Spinal cord (tissue), 10 donors: ENCODE results near the gene GALNS. TPM values are rescaled to one million over a fixed set of nuclear protein-coding genes. Genes with fewer than 3 reads are reported as not detected.

Source experiments
- DNase-seq, 6 donors: peaks; one replicate each; pipeline versions ENCODE4 v3.0.0 to v3.0.0-alpha.2; 2013 to 2015; ENCODE audit warnings: low spot score in 6 of 6, low read depth in 4 of 6
- H3K27ac ChIP-seq: one replicate; pipeline ENCODE4 v1.5.1; 2013; ENCODE audit warnings: low read depth, low read length, control low read depth
- H3K27me3 ChIP-seq: one replicate; pipeline ENCODE4 v1.6.1; 2013; ENCODE audit warnings: low read length; ENCODE audit not compliant: control insufficient read depth, insufficient read depth
- H3K36me3 ChIP-seq: one replicate; pipeline ENCODE4 v1.6.1; 2013; ENCODE audit warnings: low read length; ENCODE audit not compliant: control insufficient read depth, insufficient read depth
- H3K4me1 ChIP-seq: one replicate; pipeline ENCODE4 v1.6.1; 2013; ENCODE audit warnings: low read length; ENCODE audit not compliant: control insufficient read depth, insufficient read depth
- H3K4me3 ChIP-seq: one replicate; pipeline ENCODE4 v1.5.1; 2013; ENCODE audit warnings: low read depth, low read length, control low read depth
- H3K9me3 ChIP-seq: one replicate; pipeline ENCODE4 v1.6.1; 2013; ENCODE audit warnings: low read length; ENCODE audit not compliant: control insufficient read depth, insufficient read depth
- WGBS: methylation state at CpG from one replicate; pipeline ENCODE4 v1.1.5; 2013; ENCODE audit warnings: missing lambda C conversion rate; ENCODE audit not compliant: insufficient coverage; 5-methylcytosine and 5-hydroxymethylcytosine counted together
- polyA plus RNA-seq, 2 donors: library from polyadenylated mRNA; unstranded; fragments of 120-200 nt; gene quantifications; one replicate each; pipeline ENCODE4 v1.2.1, GENCODE V29; 2013; ENCODE audit not compliant: insufficient read length in 2 of 2
- total RNA-seq, 2 donors: library from RNA; depleted of rRNA in 1 of 2; stranded (reverse); fragments of 120-200 nt in 1 of 2; fragments of >200 nt in 1 of 2; gene quantifications; one replicate each; pipeline versions ENCODE4 v1.2.3 to v1.2.4, GENCODE V29; 2013 to 2014
- donor health status: healthy.

The GALNS gene
- total and polyA plus RNA-seq, 4 donors, result 11.8 to 42.8 (median 24.4) TPM

GRCh38 chr16:88840600-88841215, 16.0 kb downstream of the GALNS start:
- DNase-seq, result no peak

GRCh38 chr16:88839745-88840599, 16.8 kb downstream of the GALNS start:
- Histone ChIP-seq H3K4me3 (no peak overlapping the region), H3K9me3 (no peaks in the 10 kb centered on the region), H3K36me3 (peaks cover 93% of the 10 kb centered on the region), H3K27me3 (no peaks in the 10 kb centered on the region), H3K27ac (no peak overlapping the region), H3K4me1 (no peaks in the 10 kb centered on the region)
- DNase-seq, result no peak
- 95% methylated on average over 19 of the region's 24 CpGs for WGBS

More at GRCh38 chr16:88840600-88841215, 16.0 kb downstream of the GALNS start:
- Histone ChIP-seq H3K36me3 (peaks cover 86% of the 10 kb centered on the region), H3K4me3 (no peak overlapping the region), H3K27ac (no peak overlapping the region), H3K4me1 (no peaks in the 10 kb centered on the region), H3K27me3 (no peaks in the 10 kb centered on the region), H3K9me3 (no peaks in the 10 kb centered on the region)
- 92% methylated on average over 30 of the region's 30 CpGs for WGBS

- Histone ChIP-seq H3K9me3 (no peaks in the 10 kb centered on the region), H3K36me3 (peaks cover 97% of the 10 kb centered on the region), H3K4me1 (no peaks in the 10 kb centered on the region), H3K4me3 (no peak overlapping the region), H3K27ac (no peak overlapping the region), H3K27me3 (no peaks in the 10 kb centered on the region)
- no peak for DNase-seq
- WGBS, result 89% methylated on average over 38 of the region's 39 CpGs
Measured at GRCh38 chr16:88839026-88839529, 17.7 kb downstream of the GALNS start.

GRCh38 chr16:88838566-88838965, 18.2 kb downstream of the GALNS start:
- Histone ChIP-seq H3K27me3 (no peaks in the 10 kb centered on the region), H3K27ac (no peak overlapping the region), H3K4me3 (no peak overlapping the region), H3K9me3 (no peaks in the 10 kb centered on the region), H3K4me1 (no peaks in the 10 kb centered on the region), H3K36me3 (peaks cover 97% of the 10 kb centered on the region)
- 95% methylated on average over 19 of the region's 19 CpGs for WGBS
- DNase-seq, result no peak

GRCh38 chr16:88837806-88838205, 18.9 kb downstream of the GALNS start:
- DNase-seq, result no peak
- 95% methylated on average over 19 of the region's 20 CpGs for WGBS
- H3K27me3 ChIP-seq, result no peaks in the 10 kb centered on the region
- no peaks in the 10 kb centered on the region for H3K4me1 ChIP-seq
- no peak overlapping the region for H3K27ac ChIP-seq
- peaks cover 96% of the 10 kb centered on the region for H3K36me3 ChIP-seq
- H3K4me3 ChIP-seq, result no peak overlapping the region
- no peaks in the 10 kb centered on the region for H3K9me3 ChIP-seq

- Histone ChIP-seq H3K27ac (no peak overlapping the region), H3K36me3 (peaks cover 92% of the 10 kb centered on the region), H3K4me1 (no peaks in the 10 kb centered on the region), H3K9me3 (no peaks in the 10 kb centered on the region), H3K4me3 (no peak overlapping the region), H3K27me3 (no peaks in the 10 kb centered on the region)
- DNase-seq, result no peak
- WGBS, result 92% methylated on average over 14 of the region's 17 CpGs
Measured at GRCh38 chr16:88836791-88837190, 20.0 kb downstream of the GALNS start.

- H3K4me1 ChIP-seq, result no peaks in the 10 kb centered on the region
- 91% methylated on average over 28 of the region's 33 CpGs for WGBS
- H3K27ac ChIP-seq, result no peak overlapping the region
- no peaks in the 10 kb centered on the region for H3K9me3 ChIP-seq
- no peak for DNase-seq
- no peaks in the 10 kb centered on the region for H3K27me3 ChIP-seq
- H3K4me3 ChIP-seq, result no peak overlapping the region
- peaks cover 88% of the 10 kb centered on the region for H3K36me3 ChIP-seq
Measured at GRCh38 chr16:88835818-88836217, 20.9 kb downstream of the GALNS start.

- no peaks in the 10 kb centered on the region for H3K4me1 ChIP-seq
- WGBS, result 82% methylated on average over 9 of the region's 11 CpGs
- peaks cover 88% of the 10 kb centered on the region for H3K36me3 ChIP-seq
- no peak overlapping the region for H3K4me3 ChIP-seq
- no peaks in the 10 kb centered on the region for H3K27me3 ChIP-seq
- H3K9me3 ChIP-seq, result no peaks in the 10 kb centered on the region
- H3K27ac ChIP-seq, result no peak overlapping the region
- no peak for DNase-seq
Measured at GRCh38 chr16:88835383-88835782, 21.4 kb downstream of the GALNS start.

GRCh38 chr16:88834670-88835069, 22.1 kb downstream of the GALNS start:
- peaks cover 2% of the 10 kb centered on the region for H3K4me1 ChIP-seq
- no peak for DNase-seq
- no peak overlapping the region for H3K27ac ChIP-seq
- H3K27me3 ChIP-seq, result no peaks in the 10 kb centered on the region
- 89% methylated on average over 13 of the region's 13 CpGs for WGBS
- H3K9me3 ChIP-seq, result no peaks in the 10 kb centered on the region
- no peak overlapping the region for H3K4me3 ChIP-seq
- peaks cover 87% of the 10 kb centered on the region for H3K36me3 ChIP-seq
